ENCODE results near the gene SLFN12.
A peak's percentile ranks its signal among the peaks of the same experiment; 100 is the strongest.
"Not testable (repeated sequence)": the region's sequence is repeated elsewhere in the genome, so short reads cannot be mapped to it uniquely, and the experiment has no call there.

Gene SLFN12

DNA sequence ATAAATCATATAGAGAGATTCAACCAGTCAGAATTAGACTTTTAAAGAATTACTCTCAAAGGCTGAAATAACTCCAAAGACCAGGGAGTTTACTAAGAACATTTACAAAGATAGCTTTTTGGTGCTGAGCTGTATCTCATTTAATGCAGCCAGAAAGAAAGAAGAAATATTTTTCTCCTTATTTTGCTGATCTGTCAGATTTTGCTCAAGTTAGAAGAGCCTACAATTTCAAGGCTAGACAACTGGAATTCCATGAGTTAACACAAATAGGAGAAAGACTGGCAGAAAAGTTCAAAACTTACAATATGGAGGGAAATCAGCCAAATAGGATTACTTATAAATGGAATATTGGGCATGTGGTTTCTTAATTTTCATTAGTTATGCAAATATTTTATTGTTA is 6.1 kb upstream of the SLFN12 start:
- no peak overlapping the region for H3K4me3 ChIP-seq (ENCODE audit: low read depth, low read length)
- no peak for TF ChIP-seq CTCF (IDR thresholded peaks at IDR 0.05; ENCODE audit: low read depth, low read length, missing control alignments)
- DNase-seq (ENCODE audit: low read depth): no peak

GRCh38 chr17:35433075-35433894 is 985 bp upstream of the SLFN12 start:
- TF ChIP-seq CTCF (IDR thresholded peaks at IDR 0.05; ENCODE audit: low read depth, low read length, missing control alignments): no peak
- peak overlapping the region; percentile 56 for H3K4me3 ChIP-seq (ENCODE audit: low read depth, low read length)
- DNase-seq (ENCODE audit: low read depth): peak; percentile 47

GRCh38 chr17:35429702-35430101 is 2.6 kb downstream of the SLFN12 start:
- no peak for DNase-seq (ENCODE audit: low read depth)
- TF ChIP-seq CTCF (IDR thresholded peaks at IDR 0.05; ENCODE audit: low read depth, low read length, missing control alignments): no peak
- no peak overlapping the region for H3K4me3 ChIP-seq (ENCODE audit: low read depth, low read length)

- no peak overlapping the region for H3K4me3 ChIP-seq (ENCODE audit: low read depth, low read length)
- no peak for DNase-seq (ENCODE audit: low read depth)
- no peak for TF ChIP-seq CTCF (IDR thresholded peaks at IDR 0.05; ENCODE audit: low read depth, low read length, missing control alignments)
These were observed 4.1 kb downstream of the SLFN12 start for GRCh38 chr17:35428229-35428628.

DNA sequence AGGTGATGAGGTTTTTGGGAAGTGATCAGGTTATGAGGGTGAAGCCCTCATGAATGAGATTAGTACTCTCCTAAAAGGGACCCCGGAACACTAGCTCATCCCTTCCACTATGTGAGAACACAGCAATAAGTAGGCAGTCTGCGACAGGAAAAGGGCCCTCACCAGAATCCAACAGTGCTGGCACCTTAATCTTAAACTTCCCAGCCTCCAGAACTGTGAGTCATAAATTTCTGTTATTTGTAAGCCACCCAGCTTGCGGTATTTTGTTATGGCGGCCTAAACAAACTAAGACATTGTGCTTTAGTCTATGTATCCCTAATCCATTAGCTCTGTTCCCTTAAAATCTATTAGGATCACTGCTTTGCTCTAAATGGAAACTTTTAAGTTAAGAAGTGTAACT is 8.5 kb downstream of the SLFN12 start:
- no peak for DNase-seq (ENCODE audit: low read depth)
- no peak overlapping the region for H3K4me3 ChIP-seq (ENCODE audit: low read depth, low read length)
- TF ChIP-seq CTCF (IDR thresholded peaks at IDR 0.05; ENCODE audit: low read depth, low read length, missing control alignments): no peak

DNA sequence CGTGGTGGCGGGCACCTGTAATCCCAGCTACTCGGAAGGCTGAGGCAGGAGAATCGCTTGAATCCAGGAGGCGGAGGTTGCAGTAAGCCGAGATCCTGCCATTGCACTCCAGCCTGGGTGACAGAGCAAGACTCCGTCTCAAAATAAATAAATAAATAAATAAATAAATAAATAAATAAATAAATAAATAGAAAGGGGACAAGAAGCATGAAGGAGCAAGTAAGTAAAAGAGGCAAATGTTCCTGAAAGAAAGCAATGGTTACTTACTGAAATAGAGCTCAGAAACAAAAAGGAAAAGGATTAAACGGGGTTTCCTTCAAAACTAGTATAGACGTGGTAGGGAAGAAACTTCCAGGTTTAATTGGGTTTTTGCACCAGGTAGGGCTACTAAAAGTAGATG is 11.2 kb downstream of the SLFN12 start:
- DNase-seq (ENCODE audit: low read depth); H3K4me3 ChIP-seq (ENCODE audit: low read depth, low read length): not testable (repeated sequence)

- no peak overlapping the region for H3K4me3 ChIP-seq (ENCODE audit: low read depth, low read length)
- DNase-seq (ENCODE audit: low read depth): no peak
- no peak for TF ChIP-seq CTCF (IDR thresholded peaks at IDR 0.05; ENCODE audit: low read depth, low read length, missing control alignments)
These were observed 15.6 kb downstream of the SLFN12 start for GRCh38 chr17:35416659-35417058.

- H3K4me3 ChIP-seq (ENCODE audit: low read depth, low read length); DNase-seq (ENCODE audit: low read depth): not testable (repeated sequence)
These were observed 17.6 kb downstream of the SLFN12 start for GRCh38 chr17:35414707-35415106.
